IPS DF 19.7 (cell line): ENCODE results near the gene SLC6A19.
A peak's percentile ranks its signal among the peaks of the same experiment; 100 is the strongest.

Experiments
- DNase-seq: peaks from one replicate; pipeline ENCODE4 v3.0.0-alpha.2; 2013; ENCODE audit warnings: low read depth, low spot score

SLC6A19 gene

DNA sequence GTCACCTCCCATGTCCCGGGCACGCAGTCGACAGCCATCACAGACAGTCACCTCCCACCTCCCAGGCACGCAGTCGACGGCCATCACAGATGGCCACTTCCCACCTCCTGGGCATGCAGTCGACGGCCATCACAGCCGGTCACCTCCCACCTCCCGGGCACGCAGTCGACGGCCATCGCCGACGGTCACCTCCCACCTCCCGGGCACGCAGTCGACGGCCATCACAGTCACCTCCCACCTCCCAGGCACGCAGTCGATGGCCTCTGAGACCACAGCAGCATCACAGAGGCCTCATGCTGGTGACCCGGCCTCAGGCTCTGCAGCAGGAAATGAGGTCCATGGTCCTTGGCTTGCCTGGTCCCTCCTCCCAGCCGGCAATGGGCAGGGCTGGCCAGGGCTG is 5.5 kb upstream of the SLC6A19 start:
- DNase-seq, result no peak

DNA sequence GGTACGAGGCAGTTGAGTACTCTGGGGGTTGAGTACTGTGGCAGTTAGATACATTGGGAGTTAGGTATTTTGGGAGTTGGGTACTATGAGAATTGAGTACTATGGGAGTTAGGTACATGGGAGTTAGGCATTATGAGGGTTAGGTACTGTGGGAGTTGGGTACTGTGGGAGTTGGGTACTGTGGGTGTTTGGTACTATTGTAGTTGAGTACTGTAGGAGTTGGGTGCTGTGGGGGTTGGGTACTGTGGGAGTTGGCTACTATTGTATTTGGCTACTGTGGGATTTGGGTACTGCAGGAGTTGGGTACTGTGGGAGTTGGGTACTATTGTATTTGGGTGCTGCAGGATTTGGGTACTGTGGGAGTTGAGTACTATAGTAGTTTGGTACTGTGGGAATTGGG is 4.8 kb upstream of the SLC6A19 start:
- DNase-seq, result no peak

DNA sequence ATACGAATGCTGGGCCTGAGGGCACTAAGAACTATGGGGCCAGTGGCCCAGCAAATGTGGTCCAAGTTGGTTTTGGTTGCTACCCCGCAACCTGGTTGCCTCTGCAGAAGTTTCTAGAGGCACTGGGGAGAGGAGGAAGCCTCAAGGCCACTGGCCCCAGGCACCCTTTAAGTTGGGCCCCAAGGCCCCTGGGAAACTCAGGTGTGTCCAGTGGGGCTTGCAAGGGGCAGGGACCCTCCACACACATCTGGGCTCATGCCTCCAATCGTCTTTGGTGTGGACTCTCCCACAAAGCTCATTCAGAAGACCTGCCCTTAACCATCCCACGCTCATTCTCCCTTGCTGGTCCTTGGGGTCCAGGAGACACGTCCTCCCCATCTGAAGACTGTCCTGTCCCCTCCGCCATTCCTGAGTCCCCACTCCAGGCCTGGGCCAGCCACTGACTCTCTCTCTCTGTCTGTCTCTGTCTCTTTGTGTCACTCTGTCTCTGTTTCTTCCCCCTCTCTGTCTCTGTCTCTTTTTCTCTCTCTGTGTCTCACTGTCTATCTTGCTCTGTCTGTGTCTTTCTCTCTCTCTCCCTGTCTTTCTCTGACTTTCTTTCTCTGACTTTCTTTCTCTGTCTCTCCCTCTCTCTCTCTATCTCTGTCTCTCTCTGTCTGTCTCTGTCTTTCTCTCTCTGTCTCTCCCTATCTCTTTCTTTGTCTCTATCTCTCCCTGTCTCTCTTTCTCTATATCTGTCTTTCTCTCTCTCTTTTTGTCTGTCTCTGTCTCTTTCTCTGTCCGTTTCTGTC is 3.3 kb upstream of the SLC6A19 start:
- no peak for DNase-seq

DNA sequence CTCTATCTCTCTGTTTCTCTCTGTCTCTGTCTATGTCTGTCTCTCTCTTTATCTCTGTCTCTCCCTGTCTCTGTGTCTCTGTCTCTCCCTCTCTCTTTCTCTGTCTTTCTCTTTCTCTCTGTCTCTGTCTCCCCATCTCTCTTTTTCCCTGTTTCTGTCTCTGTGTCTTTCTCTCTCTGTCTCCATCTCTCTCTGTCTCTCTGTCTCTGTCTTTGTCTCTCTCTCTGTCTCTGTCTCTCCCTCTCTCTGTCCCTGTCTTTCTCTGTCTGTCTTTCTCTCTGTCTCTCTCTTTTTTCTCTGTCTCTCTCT is 2.1 kb upstream of the SLC6A19 start:
- no peak for DNase-seq

DNA sequence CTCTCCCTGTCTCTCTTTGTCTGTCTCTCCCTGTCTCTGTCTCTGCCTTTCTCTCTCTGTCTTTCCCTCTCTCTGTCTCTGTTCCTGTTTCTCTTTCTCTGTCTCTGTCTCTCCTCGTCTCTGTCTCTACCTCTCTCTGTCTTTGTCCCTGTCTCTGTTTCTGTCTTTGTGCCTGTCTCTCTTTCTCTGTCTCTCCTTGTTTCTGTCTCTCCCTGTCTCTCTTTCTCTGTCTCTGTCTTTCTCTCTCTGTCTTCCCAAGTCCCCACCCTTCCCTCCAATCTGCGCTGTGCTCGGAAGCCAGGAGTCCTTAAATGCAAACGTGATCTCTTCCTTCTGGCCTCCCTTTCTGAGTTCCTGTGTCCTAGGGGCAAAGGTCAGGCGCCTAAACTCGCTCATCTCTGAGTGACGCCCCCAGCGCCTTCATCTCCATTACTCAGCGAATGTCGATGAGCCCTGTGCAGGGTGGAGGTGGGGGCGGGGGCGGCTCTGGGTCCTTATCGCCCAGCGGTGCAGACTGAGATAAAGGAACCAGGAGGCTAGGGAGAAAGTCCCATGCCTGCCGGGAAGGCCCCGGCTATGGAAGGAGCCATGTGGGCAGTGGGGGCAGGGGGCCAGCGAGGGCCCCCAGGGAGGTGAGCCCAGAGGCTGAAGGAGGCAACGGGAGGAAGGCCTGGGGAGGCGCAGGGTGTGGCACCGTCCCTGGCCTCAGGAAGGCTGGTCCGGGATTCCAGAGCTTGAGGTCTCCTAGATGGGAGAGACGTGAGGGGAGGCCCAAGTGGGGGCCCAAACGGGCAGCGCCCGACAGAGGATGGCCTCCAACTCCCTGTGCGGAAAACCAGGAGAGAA is 1.5 kb upstream of the SLC6A19 start:
- DNase-seq, result no peak

DNA sequence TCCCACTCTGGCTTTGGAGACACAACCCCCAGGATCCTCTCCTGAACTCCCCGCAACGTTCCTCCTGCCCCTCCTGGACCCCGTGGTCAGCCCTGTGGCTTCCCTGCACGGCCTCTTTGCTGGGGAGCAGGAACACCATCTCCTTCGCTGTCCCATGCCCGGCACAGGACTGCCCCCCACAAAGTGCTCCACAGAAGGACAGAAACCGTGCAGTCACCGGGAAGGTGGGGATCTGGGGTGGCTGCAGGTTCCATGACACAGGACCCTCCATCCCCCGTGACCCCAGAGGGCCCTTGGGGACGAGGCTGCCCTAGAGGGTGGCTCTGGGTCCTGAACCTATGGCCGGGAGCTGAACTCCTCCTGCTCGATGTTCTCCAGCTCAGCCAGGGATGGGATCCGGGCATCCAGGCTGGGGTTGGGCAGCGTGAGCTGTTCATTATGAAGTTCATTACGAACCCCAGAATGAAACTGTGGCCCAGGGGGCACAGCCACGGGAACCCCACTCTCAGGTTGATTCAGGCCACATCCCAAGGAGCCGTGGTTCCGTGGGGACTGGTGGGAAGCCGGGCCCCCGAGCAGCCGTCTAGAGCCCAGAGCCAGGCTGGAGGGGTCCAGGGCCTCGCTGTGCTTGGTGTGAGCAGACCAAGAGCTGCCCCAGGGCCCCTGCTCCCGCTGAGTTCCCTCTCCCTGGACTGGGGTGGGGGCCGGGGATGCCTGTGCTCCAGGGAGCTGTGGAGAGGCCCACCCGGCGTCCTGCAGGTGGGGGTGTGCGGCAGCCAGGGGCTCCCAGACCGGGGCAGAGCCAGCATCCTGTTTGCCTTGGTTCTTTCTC is 684 bp upstream of the SLC6A19 start:
- no peak for DNase-seq

DNA sequence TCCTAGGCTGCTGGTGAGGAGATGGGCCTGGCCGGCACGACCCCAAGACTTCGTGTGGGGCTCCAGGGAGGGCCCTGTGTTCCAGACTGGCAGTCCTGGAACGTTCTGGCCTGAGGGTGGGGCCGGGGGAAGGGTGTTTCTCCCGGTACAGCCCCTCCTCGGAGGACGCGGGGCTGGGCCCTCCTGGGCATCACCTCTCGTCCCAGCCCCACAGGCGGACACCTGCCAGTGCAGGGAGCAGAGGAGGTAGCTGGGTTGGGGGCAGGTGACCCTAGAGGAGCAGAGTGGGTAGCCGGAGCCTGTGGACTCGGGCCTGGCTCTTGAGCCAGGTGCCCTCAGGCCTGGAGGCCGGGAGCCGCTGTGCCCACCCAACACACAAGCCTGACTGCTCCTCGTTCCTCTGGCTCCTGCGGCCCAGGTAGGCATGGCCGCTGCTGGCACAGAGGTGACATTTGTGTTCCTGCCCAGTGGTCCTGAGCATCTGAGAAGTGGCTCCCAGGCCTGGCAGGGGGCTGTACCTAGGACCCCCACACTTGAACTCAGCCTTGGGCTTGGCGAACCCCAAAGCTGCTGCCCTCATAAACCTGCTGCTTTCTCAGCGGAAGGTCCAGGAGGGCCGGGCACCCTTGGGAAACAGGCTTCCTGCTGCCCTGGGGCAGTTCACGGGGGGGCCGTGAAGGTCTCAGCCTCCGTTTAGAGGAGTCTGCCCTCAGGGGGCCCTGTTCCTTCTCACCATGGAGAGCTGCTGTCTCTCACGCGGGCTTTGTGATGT is 817 bp downstream of the SLC6A19 start:
- no peak for DNase-seq

DNA sequence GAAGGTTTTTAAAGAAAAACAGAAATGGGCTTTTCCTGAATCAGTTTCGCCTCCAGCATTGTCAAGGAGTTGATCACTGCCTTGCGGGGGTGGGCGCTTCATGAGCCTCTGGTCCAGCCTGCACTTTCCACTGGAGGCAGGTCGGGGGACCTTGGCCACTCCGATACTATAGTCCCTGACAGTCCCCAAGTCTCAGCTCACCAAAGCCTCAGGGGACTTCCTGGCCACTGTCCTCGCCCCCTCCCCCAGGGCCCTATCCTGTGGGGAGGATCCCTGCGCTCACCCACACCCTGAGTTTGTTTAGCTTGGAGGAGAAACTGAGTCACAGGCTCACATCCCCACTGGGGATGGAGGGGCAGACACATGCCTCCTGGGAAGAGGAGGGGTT is 1.4 kb downstream of the SLC6A19 start:
- DNase-seq, result no peak

DNA sequence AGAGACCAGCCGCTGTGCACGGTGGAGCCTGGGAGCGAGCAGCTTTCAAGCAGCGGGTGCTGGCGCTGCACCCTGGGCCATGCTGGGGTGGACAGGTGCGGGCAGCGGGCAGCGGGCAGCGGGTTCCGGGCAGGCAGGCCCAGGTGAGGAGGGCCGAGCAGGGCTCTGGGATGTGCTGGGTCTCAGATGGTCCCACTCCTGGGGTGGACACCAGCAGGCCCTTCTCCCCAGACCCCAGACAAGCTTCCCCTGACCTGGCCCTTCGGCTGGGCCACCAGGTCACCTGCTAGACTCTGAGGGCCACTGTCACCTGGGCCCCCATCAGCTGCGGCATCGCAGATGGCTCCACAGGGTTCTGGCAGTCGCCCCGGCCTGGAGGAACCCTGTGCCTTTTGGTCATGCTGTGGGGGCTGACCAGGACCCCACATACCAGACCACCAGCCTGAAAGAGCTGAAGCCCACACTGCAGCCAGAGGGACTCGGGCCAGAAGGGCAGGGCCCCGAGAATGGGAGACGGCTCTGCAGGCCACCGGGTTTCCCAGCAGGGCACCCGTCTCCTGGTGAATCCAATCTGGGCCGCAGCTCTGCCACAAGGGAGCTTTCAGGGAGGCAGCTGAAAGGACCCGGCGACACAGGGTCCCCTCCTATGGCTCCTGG is 2.0 kb downstream of the SLC6A19 start:
- DNase-seq, result no peak

DNA sequence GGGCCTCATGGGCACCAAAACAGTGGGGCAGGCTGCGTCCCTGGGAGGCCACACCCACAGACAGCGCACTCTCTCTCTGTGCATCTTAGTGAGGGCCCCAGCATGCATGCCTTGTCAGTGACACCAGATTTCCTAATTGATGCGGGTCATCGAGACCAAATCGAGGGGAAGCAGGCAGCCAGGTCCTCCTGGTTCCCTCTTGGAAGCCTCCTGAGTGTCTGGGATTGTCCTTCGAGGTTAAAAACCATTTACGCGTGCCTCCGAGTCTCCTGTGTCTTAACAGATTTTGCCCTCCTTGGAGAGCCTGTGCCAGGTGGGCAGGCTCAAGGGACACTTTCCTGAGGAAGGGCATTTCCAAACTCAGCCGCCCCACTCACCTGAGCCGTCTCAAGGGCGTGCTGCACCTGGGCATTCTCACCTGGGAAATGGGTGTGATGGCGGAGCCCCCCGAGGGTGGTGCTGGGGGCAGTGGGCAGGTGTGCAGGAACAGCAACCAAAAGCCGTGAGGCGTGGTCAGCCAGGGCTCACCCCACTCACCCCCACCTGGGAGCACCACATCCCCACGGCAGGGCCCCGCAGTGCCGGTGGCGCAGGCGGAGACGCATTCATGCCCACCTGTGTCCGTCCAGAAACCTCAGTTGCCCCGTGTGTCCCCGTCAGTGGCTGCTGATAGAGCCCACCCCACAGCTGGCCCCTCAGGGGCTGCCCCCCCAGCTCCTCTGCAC is 2.7 kb downstream of the SLC6A19 start:
- DNase-seq, result no peak

DNA sequence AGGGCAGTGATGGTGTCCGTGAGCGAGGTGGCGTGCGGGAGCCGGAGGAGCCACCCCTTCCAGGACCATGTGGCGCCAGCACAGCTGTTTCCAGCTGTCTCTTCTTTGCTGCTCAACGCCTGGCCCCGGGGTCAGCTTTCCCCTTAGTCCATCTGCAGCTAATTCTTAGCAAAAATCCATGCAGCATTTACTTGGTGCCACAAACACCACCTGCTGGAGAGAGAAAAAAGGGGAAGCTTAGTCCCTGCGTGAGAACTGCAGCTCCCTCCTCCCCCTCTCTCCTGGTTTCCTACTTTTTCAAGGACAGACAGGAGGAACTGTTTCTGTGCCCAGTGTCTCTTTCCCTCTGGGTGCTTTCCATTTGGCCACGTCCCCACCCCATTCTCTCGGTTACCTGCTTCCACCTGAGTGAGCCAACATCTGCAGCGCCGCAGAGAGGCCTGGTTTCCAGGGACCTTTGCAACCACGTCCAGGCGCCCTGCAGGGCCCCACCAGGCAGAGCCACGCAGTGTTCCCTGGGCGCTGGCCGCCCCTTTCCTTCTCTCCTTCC is 3.4 kb downstream of the SLC6A19 start:
- peak; percentile 33 for DNase-seq

DNA sequence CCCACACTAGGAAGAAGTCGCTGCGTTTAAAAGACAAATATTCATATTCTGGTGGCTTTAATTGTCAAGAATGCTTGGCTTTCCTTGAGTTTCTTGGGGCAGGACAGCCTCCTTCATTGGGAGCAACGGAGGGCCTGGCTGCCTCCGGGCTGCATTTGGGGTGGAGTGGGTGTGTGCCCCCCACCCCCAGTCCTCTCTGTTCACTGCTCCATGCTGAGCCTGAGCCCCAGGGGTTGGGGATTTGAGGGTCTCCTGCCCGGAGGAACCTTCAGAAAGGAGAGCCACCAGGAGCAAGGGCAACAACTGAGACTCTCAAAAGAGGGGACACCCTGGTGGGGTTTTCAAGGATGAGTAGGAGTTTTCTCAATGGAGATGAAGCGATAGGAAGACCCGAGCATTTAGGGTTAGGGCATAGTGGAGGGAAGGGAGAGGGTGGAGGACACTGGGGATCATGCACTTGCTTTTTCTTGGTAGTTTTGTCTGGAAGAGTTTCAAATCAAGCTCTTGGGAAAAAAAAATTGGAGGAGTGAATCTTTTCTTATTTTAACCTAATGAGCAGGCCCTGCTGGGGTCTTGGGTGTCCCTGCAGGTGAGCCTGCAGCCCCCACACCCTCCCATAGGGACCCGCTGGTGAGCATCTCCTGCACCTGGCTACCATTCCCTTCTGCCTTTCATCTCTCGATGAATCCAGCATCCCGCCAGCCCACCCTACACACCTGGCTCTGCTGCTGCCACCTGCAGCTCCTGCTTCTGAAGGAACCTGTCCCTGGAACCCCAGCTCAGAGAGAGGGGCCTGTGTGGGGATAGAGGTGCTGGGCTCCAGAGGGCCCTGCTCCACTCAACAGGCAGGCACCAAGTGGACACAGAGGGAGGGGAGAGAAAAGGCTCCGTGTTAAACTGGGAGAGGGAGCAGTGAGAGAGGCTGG is 4.1 kb downstream of the SLC6A19 start:
- no peak for DNase-seq

DNA sequence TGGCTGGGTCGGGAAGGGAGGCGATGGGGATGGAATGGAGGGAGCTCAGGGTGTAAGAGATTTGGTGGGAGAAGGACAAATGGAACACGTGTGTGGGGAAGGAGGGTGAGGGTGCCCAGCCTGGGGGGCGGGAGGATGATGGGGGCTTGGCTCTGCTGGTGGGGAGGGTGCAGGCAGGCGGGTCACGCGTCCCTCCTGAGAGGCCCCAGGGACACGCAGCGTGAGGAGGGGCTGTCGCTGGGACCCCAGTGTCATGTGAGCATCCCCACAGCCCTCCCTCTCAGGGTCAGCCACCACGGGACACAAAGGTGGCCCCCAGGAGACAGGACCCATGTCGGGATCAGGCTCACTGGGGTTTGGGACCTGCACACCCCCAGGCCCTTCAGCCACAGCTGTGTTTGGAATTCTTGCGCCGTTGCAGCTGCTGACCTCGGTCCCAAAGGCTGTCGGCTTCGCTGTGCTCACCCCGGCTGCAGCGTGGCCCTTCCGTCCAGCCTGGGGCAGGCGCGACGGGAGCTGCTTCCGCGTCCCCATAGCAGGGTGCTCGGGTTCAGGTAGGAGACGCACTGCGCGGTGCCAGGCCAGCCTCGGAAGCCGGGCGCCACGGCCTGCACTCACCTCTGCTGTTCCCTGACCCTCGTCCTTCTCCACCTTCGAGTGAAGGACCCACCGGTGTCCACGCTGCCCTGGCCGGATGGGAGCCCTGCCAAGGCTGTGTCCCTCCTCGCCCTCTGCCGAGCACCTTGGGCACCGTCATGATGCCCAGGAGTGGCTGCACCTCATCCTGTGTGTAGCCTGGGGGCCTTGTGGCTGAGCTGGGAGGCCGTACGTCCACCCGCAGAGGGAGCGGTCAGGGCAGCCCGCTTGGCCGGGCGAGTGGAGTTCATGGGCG is 5.4 kb downstream of the SLC6A19 start:
- DNase-seq, result no peak

DNA sequence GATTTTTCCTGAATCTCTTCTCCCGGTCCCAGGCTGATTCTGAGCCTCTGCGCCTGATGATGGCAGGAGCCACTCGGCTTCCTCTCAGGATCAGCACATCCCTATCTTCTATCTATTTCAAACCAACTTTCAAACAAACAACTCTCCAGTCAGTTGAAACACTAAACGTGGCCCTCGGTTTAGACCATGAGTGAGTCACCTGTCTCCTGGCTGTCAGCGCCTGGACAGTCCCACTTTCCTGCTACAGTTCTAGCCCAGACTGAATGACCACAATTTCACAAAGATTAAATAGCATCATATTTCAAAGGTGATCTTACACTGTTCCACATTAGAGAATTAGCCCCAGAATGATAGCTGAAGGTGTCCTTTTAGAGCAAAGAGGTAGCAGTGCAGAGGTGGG is 6.2 kb downstream of the SLC6A19 start:
- no peak for DNase-seq

DNA sequence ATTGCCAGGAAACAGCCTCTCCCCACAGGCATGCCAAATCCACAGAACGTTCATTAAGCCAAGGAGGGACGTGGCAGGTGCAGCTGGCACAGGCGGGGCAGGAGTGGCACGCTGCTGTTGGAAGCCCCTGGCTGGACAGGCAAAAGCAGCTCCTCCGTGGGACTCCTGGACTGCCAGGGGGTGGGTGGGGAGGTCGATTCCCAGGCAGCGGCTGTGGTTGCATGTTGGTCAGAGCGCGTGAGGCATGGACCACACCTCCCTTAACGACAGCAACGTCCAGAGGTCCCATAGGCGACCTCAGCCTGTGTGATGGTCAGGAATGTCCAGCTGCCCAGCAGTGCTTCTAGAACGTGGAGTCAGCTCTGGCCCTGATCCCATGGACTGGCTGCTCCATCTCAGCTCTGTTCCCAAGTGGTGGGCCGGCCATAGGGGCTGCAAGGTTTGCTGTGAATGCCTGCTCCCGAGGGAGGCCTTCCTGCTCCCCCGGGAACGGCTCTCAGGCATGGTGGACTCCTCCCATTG is 6.9 kb downstream of the SLC6A19 start:
- no peak for DNase-seq

DNA sequence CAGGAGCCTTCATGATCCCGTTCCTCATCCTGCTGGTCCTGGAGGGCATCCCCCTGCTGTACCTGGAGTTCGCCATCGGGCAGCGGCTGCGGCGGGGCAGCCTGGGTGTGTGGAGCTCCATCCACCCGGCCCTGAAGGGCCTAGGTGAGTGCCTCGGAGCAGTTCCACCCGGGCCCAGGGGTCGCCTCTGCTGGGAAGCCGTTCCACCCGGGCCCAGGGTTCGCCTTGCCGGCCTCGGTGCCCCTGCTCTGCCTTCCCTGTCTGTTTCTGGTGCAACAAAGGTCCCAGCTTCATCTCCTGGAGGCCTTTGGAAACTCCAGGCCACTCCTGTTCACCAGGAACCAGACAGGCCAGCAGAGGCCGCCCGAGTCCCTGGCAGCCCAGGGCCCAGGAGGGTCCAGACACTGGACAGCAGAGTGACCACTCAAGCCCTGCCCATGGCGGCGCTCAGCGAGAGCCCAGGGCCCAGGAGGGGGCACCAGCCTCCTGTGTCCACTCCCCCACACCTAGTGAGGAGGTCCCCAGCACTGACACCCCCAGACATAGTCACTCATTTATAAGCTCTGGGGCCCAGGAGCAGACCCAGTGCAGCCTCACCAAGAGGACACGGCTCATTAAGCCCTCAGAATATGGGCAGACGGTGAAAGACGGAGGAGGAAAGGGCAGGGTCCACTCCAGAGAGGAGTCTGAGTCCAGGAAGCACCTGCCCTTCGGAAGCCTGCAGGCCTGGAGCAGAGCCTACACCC is 7.5 kb downstream of the SLC6A19 start:
- no peak for DNase-seq

DNA sequence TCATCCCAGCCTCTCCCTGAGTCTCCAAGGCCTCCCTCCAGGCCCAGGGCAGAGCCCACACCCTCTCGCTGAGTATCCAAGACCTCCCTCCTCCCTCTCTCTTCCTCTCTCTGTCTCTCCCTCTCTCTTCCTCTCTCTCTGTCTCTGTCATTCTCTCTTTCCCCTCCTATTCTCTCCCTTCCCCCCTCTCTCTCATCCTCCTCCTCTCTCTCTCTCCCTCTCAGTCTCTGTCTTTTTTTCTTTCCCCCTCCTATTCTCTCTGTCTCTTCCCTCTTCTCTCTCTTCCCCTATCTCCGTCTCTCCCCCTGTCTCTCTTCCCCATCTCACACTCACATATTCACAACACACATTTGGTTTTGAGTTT is 8.1 kb downstream of the SLC6A19 start:
- no peak for DNase-seq
